Stimulated activated naive CD8-positive, alpha-beta T cell treated with anti-CD3 and anti-CD28 coated beads, Interleukin-15, amount 100 ng/mL, for 72 hours (primary cell): ENCODE measurements around the gene JMJD8.
A peak's percentile ranks its signal among the peaks of the same experiment; 100 is the strongest.

ENCODE experiments used
- ATAC-seq: fragments of 150-1000 bp; cut with Tn5 transposase; 2 replicates; pipeline ENCODE4 v1.10.0; 2021; ENCODE audit warnings: mild to moderate bottlenecking, moderate library complexity
- DNase-seq, 2 donors: peaks; one replicate each; pipeline ENCODE4 v3.0.0; 2021 to 2022
- H3K27ac Mint-ChIP-seq, 2 donors: one replicate each; pipeline ENCODE4 v1.8.0; 2022; ENCODE audit warnings: mild to moderate bottlenecking in 2 of 2, mixed read lengths in 2 of 2, moderate library complexity in 2 of 2
- H3K27me3 Mint-ChIP-seq: one replicate; pipeline ENCODE4 v1.8.0; 2022; ENCODE audit warnings: mixed read lengths
- H3K4me1 Mint-ChIP-seq: one replicate; pipeline ENCODE4 v1.8.0; 2022; ENCODE audit warnings: mild to moderate bottlenecking, mixed read lengths
- H3K4me3 Mint-ChIP-seq, 2 donors: one replicate each; pipeline ENCODE4 v1.8.0; 2022; ENCODE audit warnings: mild to moderate bottlenecking in 2 of 2, mixed read lengths in 2 of 2, moderate library complexity in 1 of 2
- H3K9me3 Mint-ChIP-seq, 2 donors: one replicate each; pipeline ENCODE4 v1.8.0; 2022; ENCODE audit warnings: mixed read lengths in 2 of 2

Gene JMJD8, protein sequence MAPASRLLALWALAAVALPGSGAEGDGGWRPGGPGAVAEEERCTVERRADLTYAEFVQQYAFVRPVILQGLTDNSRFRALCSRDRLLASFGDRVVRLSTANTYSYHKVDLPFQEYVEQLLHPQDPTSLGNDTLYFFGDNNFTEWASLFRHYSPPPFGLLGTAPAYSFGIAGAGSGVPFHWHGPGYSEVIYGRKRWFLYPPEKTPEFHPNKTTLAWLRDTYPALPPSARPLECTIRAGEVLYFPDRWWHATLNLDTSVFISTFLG

DNA sequence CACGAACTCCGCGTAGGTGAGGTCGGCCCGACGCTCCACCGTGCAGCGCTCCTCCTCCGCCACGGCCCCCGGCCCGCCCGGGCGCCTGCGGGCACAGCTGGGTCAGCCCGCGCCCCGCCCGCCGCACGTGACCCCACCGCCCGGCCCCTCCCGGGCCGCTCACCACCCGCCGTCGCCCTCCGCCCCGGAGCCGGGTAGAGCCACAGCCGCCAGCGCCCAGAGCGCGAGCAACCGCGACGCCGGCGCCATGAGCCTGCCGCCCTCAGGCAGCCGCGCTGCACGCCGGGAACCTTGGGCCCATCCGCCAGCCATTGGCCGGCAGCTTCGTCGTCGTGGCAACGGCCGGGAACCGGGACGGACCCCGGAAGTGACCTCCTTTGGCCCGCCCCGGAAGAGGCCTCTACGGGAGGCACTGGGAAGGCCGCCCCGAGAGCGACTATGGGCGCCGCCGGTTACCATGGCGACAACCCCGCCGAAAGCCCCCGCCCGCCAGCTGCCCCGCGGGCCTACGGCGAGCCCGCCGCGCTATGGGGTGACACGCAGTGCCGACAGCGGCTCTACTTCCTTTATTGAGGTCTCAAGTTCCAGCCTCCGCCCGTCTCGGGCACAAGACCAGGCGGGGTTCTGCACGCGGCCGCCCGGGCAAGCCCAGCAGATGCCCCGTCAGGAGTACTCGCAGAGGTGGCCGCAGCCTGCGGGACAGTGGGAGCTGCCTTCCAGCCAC is at the start of gene JMJD8:
Gene JMJD8 (minus strand): TSS at position 264 of the 724 bp plus-strand sequence. CDS start 15 bp downstream, at position 249.
- ATAC-seq = peak; percentile 87
- H3K4me1 Mint-ChIP-seq = peaks cover 78% of the 10 kb centered on the region
- H3K9me3 Mint-ChIP-seq = no peaks in the 10 kb centered on the region
- DNase-seq = peak; percentile 95 to 97
- H3K4me3 Mint-ChIP-seq = peak within 1 kb of the TSS; percentile 83 to 90
- H3K27ac Mint-ChIP-seq = peak within 1 kb of the TSS; percentile 33 to 82
- H3K27me3 Mint-ChIP-seq = no peaks in the 10 kb centered on the region

DNA sequence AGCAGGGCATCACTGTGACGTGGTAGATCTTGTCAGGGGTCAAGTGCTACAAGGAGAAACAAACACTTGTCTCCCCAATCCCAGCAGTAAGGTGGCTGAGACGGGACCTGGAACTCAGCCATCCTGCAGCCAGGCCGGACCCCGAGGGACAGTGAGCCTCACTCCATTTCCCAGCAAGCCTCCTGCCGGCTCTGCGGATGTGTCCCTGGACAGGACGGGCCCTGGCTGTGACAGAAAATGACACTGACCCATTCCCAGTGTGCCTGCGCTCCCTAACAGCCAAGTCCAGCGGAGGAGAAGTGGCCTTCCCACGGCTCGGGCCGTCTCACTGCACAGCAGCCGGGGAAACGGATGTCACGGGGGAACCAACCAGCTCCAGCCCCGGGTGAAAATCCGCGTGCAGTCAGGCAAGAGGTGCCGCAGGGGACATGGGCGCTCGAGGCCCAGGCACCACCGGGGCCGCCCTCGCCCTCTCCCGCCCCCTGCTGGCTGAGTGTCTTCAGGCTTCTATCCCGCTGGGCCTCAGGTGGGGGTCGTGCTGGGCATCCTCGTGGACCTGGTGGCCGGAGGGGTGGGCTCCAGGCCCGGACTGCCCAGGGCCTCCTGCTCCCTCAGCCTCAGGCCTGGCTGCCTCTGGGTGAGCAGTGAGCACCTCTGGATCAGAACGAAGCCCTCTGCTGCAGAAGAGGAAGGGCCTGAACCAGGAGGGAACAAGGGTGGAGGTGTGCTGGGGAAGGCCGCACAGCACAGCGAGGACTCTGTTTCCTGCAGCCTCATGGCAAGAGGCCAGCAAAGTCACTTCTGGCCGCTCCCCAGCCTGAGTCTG is 49.5 kb upstream of the JMJD8 start:
- Mint-ChIP-seq H3K9me3 (no peaks in the 10 kb centered on the region), H3K4me1 (peaks cover 31% of the 10 kb centered on the region), H3K27me3 (no peaks in the 10 kb centered on the region), H3K27ac (peak overlapping the region in 1 of 2 donors; percentile 27), H3K4me3 (no peak overlapping the region)
- no peak for ATAC-seq
- no peak for DNase-seq

DNA sequence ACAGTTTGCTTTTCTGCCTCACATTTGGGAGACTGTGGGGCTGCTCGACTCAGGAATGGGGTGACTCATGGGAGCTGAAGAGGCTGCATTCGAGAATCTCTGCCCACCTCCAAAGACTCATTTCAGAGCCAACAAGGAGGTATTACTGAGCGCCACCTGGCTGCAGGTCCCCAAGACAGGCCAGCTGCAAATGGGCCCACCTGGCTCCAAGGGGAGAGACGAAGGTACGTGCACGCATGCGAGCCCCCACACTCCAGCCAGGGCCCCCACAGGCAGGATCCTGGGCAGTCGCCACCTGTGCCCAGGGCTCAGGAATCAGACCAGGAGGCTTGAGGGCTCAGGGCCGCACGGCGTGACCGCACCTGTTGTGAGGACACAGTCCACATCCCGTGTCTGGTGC is 48.8 kb upstream of the JMJD8 start:
- H3K4me3 Mint-ChIP-seq = no peak overlapping the region
- H3K4me1 Mint-ChIP-seq = peaks cover 33% of the 10 kb centered on the region
- no peak for ATAC-seq

DNA sequence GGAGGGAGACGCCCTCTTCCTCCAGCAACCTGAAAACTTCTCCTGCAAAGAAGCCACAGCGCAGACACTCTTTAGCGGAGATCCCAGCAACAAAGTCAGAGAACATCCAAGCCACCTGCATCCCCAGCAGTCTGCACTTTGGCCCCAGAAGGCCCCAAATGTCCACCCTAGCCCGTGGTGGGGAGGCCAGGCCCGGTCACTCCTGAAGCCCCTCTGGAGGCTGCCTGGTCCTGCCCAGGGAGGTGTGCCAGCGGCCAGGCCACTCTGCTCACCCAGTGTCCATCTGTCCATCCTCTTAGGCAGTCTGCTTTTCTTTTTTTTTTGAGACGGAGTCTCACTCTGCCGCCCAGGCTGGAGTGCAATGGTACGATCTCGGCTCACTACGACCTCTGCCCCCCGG is 48.2 kb upstream of the JMJD8 start:
- H3K27ac Mint-ChIP-seq = no peak overlapping the region
- ATAC-seq (no peak), DNase-seq (no peak)
- no peaks in the 10 kb centered on the region for H3K9me3 Mint-ChIP-seq
- peaks cover 28% of the 10 kb centered on the region for H3K4me1 Mint-ChIP-seq
- H3K27me3 Mint-ChIP-seq = no peaks in the 10 kb centered on the region
- no peak overlapping the region for H3K4me3 Mint-ChIP-seq

More for the DNA sequence above, 48.8 kb upstream of the JMJD8 start:
- Mint-ChIP-seq H3K9me3 (no peaks in the 10 kb centered on the region), H3K27me3 (no peaks in the 10 kb centered on the region), H3K27ac (peak overlapping the region in 1 of 2 donors; percentile 30)
- no peak for DNase-seq

DNA sequence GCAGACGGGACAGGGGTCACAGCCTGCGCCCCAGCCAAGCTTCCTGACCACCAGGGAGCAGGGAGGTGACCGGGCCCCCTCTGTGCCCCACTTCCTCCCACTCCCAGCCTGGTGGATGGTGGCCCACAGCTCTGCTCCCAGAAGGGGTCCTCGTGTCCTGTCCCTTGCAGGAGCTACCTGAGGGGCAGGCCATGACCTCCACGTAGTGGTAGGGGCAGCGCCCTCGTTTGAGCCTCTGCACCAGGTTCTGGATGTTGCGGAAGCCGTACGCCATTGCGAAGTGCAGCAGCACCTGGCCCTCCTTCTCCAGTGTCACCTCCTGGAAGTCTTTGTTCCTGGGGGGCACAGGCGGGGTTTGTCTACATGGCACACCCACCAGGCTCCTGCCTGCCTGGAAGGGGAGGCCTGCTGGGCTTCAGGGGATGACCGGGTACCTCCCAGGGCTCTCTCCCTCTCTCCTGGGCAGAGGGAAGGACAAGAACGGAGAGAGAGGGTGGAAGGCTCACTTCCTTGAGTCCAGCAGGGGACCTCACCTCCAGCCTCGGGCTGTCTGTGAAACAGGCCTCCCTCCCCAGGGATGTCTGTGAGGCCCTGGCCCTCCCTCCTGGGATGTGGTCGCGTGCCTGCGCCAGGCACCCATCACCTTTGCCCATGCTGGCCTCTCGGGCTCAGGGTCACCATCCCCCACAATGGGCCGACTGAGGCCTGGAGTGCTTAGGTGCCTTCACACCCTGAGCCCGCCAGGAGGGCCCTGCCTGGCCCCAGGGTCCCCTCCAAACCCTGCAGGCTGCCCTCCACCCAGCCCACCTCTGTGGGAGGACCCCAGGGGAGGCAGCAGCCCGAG is 46.8 kb upstream of the JMJD8 start:
- ATAC-seq = no peak
- H3K4me3 Mint-ChIP-seq = no peak overlapping the region
- H3K27ac Mint-ChIP-seq = peak overlapping the region in 1 of 2 donors; percentile 63

DNA sequence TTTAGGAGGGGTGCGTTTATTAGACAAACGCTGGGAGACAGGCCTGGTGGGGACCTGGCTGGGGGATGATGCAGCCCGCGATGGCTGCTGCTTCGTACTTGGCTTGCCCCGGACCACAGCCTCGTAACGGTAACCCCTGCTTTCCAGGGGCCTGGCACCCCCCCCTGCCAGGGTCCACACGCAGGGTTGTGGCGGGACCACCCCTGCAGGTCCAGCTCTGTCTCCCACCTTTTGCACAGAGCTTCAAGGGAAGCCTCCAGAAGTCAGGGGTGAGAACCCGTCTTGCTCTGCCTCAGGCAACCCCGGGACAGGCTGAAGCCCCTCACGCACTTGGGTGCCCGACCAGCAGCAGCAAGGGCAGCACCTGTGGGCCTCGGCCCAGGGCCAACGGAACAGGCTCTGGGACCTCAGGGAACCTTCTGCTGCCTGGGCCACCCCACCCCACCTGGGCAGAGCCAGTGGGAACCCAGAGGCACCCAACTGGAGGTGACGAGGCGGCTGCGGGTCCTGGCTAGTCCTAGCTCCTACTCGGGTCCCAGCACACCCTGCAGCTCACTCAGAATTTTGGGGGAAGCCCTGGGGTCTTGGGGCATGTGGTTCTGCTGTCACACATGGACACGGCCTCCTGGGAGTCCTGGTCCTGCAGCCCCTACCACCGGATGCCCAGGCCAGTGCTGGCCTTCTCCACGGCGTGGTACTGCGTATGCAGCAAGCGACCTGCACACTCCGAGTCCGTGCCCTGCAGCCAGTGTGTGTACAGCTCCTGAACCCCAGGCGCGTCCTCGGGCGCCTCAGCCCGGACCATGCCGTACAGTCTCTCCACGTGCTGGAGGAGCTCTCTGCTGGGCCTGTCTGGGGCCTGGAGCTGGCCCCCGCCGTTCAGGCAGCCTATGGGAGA is 45.9 kb upstream of the JMJD8 start:
- ATAC-seq (no peak), DNase-seq (no peak)
- Mint-ChIP-seq H3K27me3 (no peaks in the 10 kb centered on the region), H3K4me3 (peak overlapping the region in 1 of 2 donors; percentile 31), H3K9me3 (no peaks in the 10 kb centered on the region), H3K27ac (peak overlapping the region in 1 of 2 donors; percentile 48), H3K4me1 (peaks cover 24% of the 10 kb centered on the region)

More for the DNA sequence above, 46.8 kb upstream of the JMJD8 start:
- Mint-ChIP-seq H3K4me1 (peaks cover 24% of the 10 kb centered on the region), H3K27me3 (no peaks in the 10 kb centered on the region), H3K9me3 (no peaks in the 10 kb centered on the region)
- DNase-seq = no peak

DNA sequence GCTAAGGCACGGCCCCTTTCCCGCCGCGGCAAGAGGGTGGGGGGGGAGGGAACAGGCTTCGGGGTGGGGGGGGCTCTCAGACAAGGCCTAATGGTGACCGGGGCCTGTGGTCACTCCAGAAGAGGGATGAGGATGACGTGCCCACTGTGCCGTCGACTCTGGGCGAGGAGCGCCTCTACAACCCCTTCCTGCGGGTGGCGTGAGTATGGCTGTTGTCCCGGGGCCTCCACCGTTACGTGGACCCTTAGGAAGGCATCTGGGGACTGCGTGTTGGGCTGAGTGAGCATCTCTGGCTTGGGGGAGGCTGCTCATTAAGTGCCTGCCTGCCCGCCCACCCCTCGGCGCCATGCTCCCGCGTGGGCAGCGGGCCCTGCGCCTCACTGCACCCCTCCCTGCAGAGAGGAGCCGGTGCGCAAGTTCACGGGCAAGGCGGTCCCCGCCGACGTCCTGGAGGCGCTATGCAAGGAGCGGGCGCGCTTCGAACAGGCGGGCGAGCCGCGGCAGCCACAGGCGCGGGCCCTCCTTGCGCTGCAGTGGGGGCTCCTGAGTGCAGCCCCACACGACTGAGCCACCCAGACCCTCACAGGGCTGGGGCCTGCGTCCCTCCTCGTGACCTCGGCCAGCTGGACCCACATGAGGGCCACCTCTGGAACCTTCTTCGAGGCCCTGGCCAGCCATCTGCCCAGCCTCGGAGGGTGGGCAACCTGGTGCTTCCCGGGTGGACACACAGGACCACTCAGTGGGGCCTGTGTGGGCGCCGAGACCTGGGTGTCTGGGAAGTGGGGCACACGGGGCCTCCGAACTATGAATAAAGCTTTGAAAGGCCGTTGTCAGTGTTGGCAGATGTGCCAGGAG is 45.0 kb upstream of the JMJD8 start:
- peak overlapping the region in 1 of 2 donors; percentile 83 for H3K27ac Mint-ChIP-seq
- DNase-seq (no peak), ATAC-seq (no peak)
- H3K27me3 Mint-ChIP-seq = no peaks in the 10 kb centered on the region
- H3K4me3 Mint-ChIP-seq = peak overlapping the region; percentile 72 to 82
- no peaks in the 10 kb centered on the region for H3K9me3 Mint-ChIP-seq
- H3K4me1 Mint-ChIP-seq = peaks cover 25% of the 10 kb centered on the region

DNA sequence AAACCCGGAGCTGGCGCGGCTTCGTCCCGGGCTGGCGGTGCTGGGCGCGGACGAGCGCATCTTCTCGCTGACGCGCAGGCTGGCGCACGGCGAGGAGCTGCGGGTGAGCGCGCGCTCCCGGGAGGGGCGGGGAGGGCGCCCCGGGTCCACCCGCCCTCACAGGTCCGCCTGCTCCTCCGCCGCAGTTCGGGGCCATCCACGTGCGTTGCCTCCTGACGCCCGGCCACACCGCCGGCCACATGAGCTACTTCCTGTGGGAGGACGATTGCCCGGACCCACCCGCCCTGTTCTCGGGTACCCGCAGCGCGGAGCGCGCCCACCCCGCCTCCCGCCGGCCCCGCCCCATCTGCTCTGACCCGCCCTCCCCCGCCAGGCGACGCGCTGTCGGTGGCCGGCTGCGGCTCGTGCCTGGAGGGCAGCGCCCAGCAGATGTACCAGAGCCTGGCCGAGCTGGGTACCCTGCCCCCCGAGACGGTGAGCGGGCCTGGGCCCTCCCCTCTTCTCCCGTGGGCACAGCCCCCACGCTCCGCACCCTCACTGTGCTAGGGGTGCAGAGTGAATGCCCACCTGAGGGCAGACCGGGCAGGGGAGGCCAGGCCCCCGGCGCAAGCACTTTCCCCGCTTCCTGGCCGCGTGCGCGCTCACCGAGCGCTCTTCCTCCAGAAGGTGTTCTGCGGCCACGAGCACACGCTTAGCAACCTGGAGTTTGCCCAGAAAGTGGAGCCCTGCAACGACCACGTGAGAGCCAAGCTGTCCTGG is 44.2 kb upstream of the JMJD8 start:
- DNase-seq (peak; percentile 69 to 71), ATAC-seq (peak; percentile 73)
- H3K27me3 Mint-ChIP-seq = no peaks in the 10 kb centered on the region

DNA sequence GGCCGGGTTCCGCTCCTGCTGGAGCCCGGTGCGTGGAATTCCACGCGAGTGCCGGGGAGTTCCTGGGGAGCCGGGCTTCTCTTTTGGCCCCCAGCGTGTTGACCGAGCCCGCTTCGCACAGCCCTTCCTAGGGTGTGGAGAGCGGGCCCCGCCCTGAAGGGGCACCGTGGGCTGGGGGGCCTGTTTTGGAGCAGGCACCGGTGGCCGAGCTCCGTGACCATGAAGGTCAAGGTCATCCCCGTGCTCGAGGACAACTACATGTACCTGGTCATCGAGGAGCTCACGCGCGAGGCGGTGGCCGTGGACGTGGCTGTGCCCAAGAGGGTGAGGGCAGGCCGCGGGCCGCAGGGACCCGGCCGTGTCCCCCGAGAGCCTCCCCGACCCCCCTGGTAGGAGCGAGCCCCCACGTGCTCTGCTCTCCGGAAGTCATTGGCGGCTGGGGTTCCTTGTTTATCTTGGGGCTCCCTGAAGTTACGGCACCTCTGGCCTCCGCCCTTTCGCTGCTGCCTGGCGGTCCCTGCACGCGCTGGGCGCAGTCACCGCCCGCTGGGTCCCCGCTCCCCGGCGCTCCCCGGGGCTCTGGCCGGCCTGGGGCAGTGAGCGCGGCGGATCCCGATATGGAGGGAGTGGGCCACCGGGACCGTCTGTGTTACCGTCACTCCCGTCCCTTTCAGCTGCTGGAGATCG is 43.3 kb upstream of the JMJD8 start:
- DNase-seq (peak in 1 of 2 donors; percentile 48), ATAC-seq (peak; percentile 33)
- Mint-ChIP-seq H3K27me3 (no peaks in the 10 kb centered on the region), H3K4me1 (peaks cover 39% of the 10 kb centered on the region), H3K4me3 (peak overlapping the region; percentile 47 to 72), H3K9me3 (no peaks in the 10 kb centered on the region), H3K27ac (peak overlapping the region in 1 of 2 donors; percentile 57)

More for the DNA sequence above, 44.2 kb upstream of the JMJD8 start:
- peak overlapping the region; percentile 72 to 82 for H3K4me3 Mint-ChIP-seq
- peaks cover 30% of the 10 kb centered on the region for H3K4me1 Mint-ChIP-seq
- peak overlapping the region in 1 of 2 donors; percentile 83 for H3K27ac Mint-ChIP-seq
- no peaks in the 10 kb centered on the region for H3K9me3 Mint-ChIP-seq

DNA sequence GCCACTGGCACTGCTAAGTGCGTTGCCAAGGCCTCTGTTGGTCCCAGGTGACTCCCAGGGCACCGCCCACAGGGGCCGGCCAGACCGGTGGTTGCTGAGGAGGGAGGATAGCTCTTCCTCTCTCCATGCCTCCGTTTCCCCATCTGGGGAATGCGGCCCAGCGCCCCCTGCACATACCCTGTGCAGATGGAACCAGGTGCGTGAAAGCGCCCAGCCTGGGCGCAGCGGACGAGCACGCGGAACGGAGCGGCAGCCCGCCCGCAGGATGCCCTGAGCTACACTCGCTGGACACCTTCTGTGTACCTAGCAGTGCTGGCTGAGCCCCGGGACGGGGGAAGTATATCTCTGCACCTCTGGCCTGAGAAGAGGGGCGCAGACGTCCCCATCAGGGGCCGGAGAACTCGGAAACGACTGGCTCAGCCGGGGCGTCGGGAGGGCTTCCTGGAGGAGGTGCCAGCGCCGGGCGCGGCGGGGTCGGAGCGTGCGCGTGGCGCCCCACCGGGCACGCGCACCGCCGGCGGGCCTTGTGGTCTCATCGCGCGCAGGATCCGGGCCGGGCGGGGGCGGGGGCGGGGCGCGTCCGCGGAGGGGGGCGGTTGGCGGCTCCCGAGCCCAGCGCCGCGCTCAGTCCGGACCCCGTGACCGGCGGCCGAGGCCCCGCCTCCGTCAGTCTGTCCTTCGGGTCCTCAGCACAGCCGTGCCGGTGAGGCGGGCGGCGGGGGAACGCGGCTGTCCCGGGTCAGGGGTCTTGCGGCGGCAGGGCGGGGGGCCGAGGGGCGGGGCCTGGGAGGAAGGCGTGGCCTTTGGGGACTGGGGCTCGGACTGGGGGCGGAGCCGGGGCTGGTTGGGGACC is 42.5 kb upstream of the JMJD8 start, which contains the start of the genes CCDC78 and HAGHL:
Gene CCDC78 (minus strand): TSS at position 6 of the 853 bp plus-strand sequence. CDS start 76 bp downstream, outside the sequence.
Gene HAGHL (plus strand): TSS at position 669 of the 853 bp plus-strand sequence. CDS start 404 bp downstream, outside the sequence.
- Mint-ChIP-seq H3K4me3 (peak within 1 kb of the TSS; percentile 70 to 88), H3K27me3 (no peaks in the 10 kb centered on the region), H3K4me1 (peaks cover 46% of the 10 kb centered on the region), H3K27ac (peak within 1 kb of the TSS; percentile 57 to 95), H3K9me3 (no peaks in the 10 kb centered on the region)
- ATAC-seq = peak; percentile 34
- DNase-seq = peak; percentile 52 to 60

DNA sequence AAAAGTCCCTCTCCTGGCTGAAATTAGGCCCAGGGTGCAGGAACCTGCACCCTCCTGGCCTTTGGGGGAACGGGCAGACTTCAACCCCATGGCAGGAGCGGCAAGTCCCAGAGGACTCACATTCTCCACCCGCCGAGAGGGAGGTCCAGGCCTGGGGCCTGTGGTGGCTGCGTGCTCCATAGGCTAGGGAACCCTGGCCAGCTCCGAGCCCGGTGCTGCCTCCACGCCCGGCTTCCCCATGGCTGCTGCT is 42.0 kb upstream of the JMJD8 start:
- ATAC-seq = no peak
- Mint-ChIP-seq H3K27ac (peak overlapping the region in 1 of 2 donors; percentile 95), H3K4me1 (peaks cover 47% of the 10 kb centered on the region), H3K4me3 (peak overlapping the region in 1 of 2 donors; percentile 88), H3K9me3 (no peaks in the 10 kb centered on the region), H3K27me3 (no peaks in the 10 kb centered on the region)
- no peak for DNase-seq
